ENCODE data around the gene WDFY4.

GRCh38 chr10:48800007-48800675, 115.5 kb downstream of the WDFY4 start:
- TF ChIP-seq CTCF (IDR thresholded peaks at IDR 0.05; ENCODE audit: insufficient read depth, low read depth, low read length) (no peak), EZH2 (IDR thresholded peaks at IDR 0.05; ENCODE audit: insufficient read depth, low read length) (no peak)

Measured in astrocyte (in vitro differentiated cells and primary cell).